GM21723 (cell line): ENCODE measurements around the gene GRAMD2A.

Experiments used
- ATAC-seq: cut with Tn5 transposase; IDR thresholded peaks from one replicate; pipeline ENCODE4 v1.9.1; 2021; ENCODE audit warnings: mild to moderate bottlenecking, moderate library complexity; ENCODE audit not compliant: unreplicated experiment

GRAMD2A gene

GRCh38 chr15:72197460-72198355 lies at the start of gene GRAMD2A:
GRAMD2A (minus strand) TSS chr15:72197787.
- ATAC-seq, result peak; percentile 41

- no peak for ATAC-seq
These were observed 45.3 kb upstream of the GRAMD2A start for GRCh38 chr15:72242775-72243370.

- no peak for ATAC-seq
These were observed 42.1 kb upstream of the GRAMD2A start for GRCh38 chr15:72239652-72240051.

- no peak for ATAC-seq
These were observed 41.0 kb upstream of the GRAMD2A start for GRCh38 chr15:72238586-72238985.

- no peak for ATAC-seq
These were observed 40.3 kb upstream of the GRAMD2A start for GRCh38 chr15:72237853-72238224.

GRCh38 chr15:72237029-72237852 lies 39.7 kb upstream of the GRAMD2A start:
- peak; percentile 75 for ATAC-seq

- ATAC-seq, result no peak
These were observed 38.9 kb upstream of the GRAMD2A start for GRCh38 chr15:72236381-72237003.

- no peak for ATAC-seq
These were observed 37.7 kb upstream of the GRAMD2A start for GRCh38 chr15:72235298-72235697.

- no peak for ATAC-seq
These were observed 36.2 kb upstream of the GRAMD2A start for GRCh38 chr15:72233769-72234168.

GRCh38 chr15:72231833-72232478 lies 34.4 kb upstream of the GRAMD2A start:
- ATAC-seq, result peak; percentile 1

- ATAC-seq, result peak; percentile 47
These were observed 33.7 kb upstream of the GRAMD2A start, which contains the start of gene PKM for GRCh38 chr15:72231066-72231832. PKM (minus strand) TSS chr15:72231190; CDS start chr15:72219097, 12,093 bp downstream.

GRCh38 chr15:72230197-72231065 lies 32.8 kb upstream of the GRAMD2A start:
- ATAC-seq, result no peak

- no peak for ATAC-seq
These were observed 32.3 kb upstream of the GRAMD2A start for GRCh38 chr15:72229947-72230196.

GRCh38 chr15:72229076-72229946 lies 31.7 kb upstream of the GRAMD2A start:
- ATAC-seq, result no peak

- no peak for ATAC-seq
These were observed 30.1 kb upstream of the GRAMD2A start for GRCh38 chr15:72227720-72228119.

- ATAC-seq, result no peak
These were observed 29.6 kb upstream of the GRAMD2A start for GRCh38 chr15:72227192-72227586.

GRCh38 chr15:72223278-72223677 lies 25.7 kb upstream of the GRAMD2A start:
- ATAC-seq, result no peak

- ATAC-seq, result no peak
These were observed 24.8 kb upstream of the GRAMD2A start for GRCh38 chr15:72222393-72222792.
